GM23338 (cell line): ENCODE data around the gene FYCO1. TPM values are rescaled to one million over a fixed set of nuclear protein-coding genes. Genes with fewer than 3 reads are reported as not detected.

ENCODE experiments used
- ATAC-seq: fragments of 200-7000 bp; cut with Tn5 transposase; 3 replicates; pipeline ENCODE4 v1.9.1; 2020
- DNase-seq: peaks from one replicate; pipeline ENCODE4 v3.0.0-alpha.2; 2015; ENCODE audit warnings: low spot score
- H2AFZ ChIP-seq: fragments of 200-600 bp; sonication (generic); 2 replicates; pipeline ENCODE4 v1.8.0; 2016; ENCODE audit warnings: antibody characterized with exemption, mild to moderate bottlenecking, moderate library complexity
- H3F3A ChIP-seq: fragments of 200-600 bp; sonication (generic); replicated peaks from 2 replicates; pipeline ENCODE4 v1.8.0; 2017; ENCODE audit warnings: antibody characterized with exemption, mixed run types, low read depth
- H3K27ac ChIP-seq: fragments of 200-600 bp; sonication (generic); 2 replicates; pipeline ENCODE4 v1.6.1; 2016; ENCODE audit warnings: low read depth
- H3K27me3 ChIP-seq: fragments of 200-600 bp; sonication (generic); 2 replicates; pipeline ENCODE4 v1.8.0; 2016; ENCODE audit warnings: mild to moderate bottlenecking, mixed run types, moderate library complexity; ENCODE audit not compliant: insufficient read depth
- H3K36me3 ChIP-seq: fragments of 200-600 bp; sonication (generic); 2 replicates; pipeline ENCODE4 v1.8.0; 2016; ENCODE audit warnings: mild to moderate bottlenecking; ENCODE audit not compliant: insufficient read depth
- H3K4me1 ChIP-seq: fragments of 200-600 bp; sonication (generic); 2 replicates; pipeline ENCODE4 v1.8.0; 2016; ENCODE audit warnings: mild to moderate bottlenecking, moderate library complexity; ENCODE audit not compliant: insufficient read depth
- H3K4me2 ChIP-seq: fragments of 200-600 bp; sonication (generic); 2 replicates; pipeline ENCODE4 v1.7.1; 2017; ENCODE audit warnings: mixed run types
- H3K4me3 ChIP-seq: fragments of 200-600 bp; sonication (generic); 2 replicates; pipeline ENCODE4 v1.6.1; 2016; ENCODE audit warnings: mixed run types
- H3K79me2 ChIP-seq: fragments of 200-600 bp; sonication (generic); replicated peaks from 2 replicates; pipeline ENCODE4 v1.8.0; 2017; ENCODE audit warnings: mild to moderate bottlenecking; ENCODE audit not compliant: insufficient read depth
- H3K9me2 ChIP-seq: fragments of 200-600 bp; sonication (generic); 2 replicates; pipeline ENCODE4 v1.8.0; 2017; ENCODE audit not compliant: insufficient read depth
- H4K20me1 ChIP-seq: fragments of 200-600 bp; sonication (generic); replicated peaks from 2 replicates; pipeline ENCODE4 v1.8.0; 2017; ENCODE audit warnings: mild to moderate bottlenecking; ENCODE audit not compliant: insufficient read depth
- H3K27ac Mint-ChIP-seq: 2 replicates; pipeline ENCODE4 v1.8.0; 2020; ENCODE audit warnings: inconsistent platforms, mild to moderate bottlenecking, moderate library complexity, mixed read lengths
- H3K27me3 Mint-ChIP-seq: 3 replicates; pipeline ENCODE4 v1.8.0; 2022; ENCODE audit warnings: low read depth, mild to moderate bottlenecking, moderate library complexity, mixed read lengths, inconsistent platforms; ENCODE audit not compliant: insufficient read depth, poor library complexity
- H3K36me3 Mint-ChIP-seq: 3 replicates; pipeline ENCODE4 v1.8.0; 2021; ENCODE audit warnings: low read depth, mild to moderate bottlenecking, inconsistent platforms, moderate library complexity, mixed read lengths
- H3K4me1 Mint-ChIP-seq: 3 replicates; pipeline ENCODE4 v1.8.0; 2020; ENCODE audit warnings: mild to moderate bottlenecking, inconsistent platforms, mixed read lengths
- H3K4me3 Mint-ChIP-seq: 3 replicates; pipeline ENCODE4 v1.8.0; 2021; ENCODE audit warnings: moderate library complexity, mild to moderate bottlenecking, inconsistent platforms, mixed read lengths
- H3K9me3 Mint-ChIP-seq: 3 replicates; pipeline ENCODE4 v1.8.0; 2020; ENCODE audit warnings: moderate library complexity, mild to moderate bottlenecking, inconsistent platforms, mixed read lengths
- CREB1 ChIP-seq: fragments of 250-450 bp; sonication (Bioruptor Pico); IDR thresholded peaks from 2 replicates; pipeline ENCODE4 v1.5.0; 2020; ENCODE audit warnings: low read depth, mild to moderate bottlenecking, moderate library complexity
- EZH2 ChIP-seq: fragments of 200-600 bp; sonication (generic); IDR thresholded peaks from one replicate; pipeline ENCODE4 v1.8.0; 2017; ENCODE audit warnings: antibody characterized with exemption, mild to moderate bottlenecking, low read depth; ENCODE audit not compliant: unreplicated experiment
- EZH2phosphoT487 ChIP-seq: fragments of 200-600 bp; sonication (generic); IDR thresholded peaks from one replicate; pipeline ENCODE4 v1.8.1; 2018; ENCODE audit warnings: antibody characterized with exemption; ENCODE audit not compliant: unreplicated experiment
- JUNB ChIP-seq: IDR thresholded peaks from one replicate; pipeline ENCODE4 v1.6.1; 2016; ENCODE audit warnings: antibody characterized with exemption; ENCODE audit not compliant: unreplicated experiment
- POLR2AphosphoS5 ChIP-seq: IDR thresholded peaks from 2 replicates; pipeline ENCODE4 v1.6.1; 2016; ENCODE audit warnings: antibody characterized with exemption, low read depth
- STAT1 ChIP-seq: IDR thresholded peaks from one replicate; pipeline ENCODE4 v1.6.1; 2016; ENCODE audit warnings: antibody characterized with exemption; ENCODE audit not compliant: unreplicated experiment
- ZNF114 ChIP-seq: fragments of 250-450 bp; sonication (Bioruptor Pico); IDR thresholded peaks from 2 replicates; pipeline ENCODE4 v1.5.0; 2020; ENCODE audit warnings: mild to moderate bottlenecking, moderate library complexity
- ZNF331 ChIP-seq: fragments of 250-450 bp; sonication (Bioruptor Pico); IDR thresholded peaks from 2 replicates; pipeline ENCODE4 v1.5.0; 2020; ENCODE audit warnings: low read depth, mild to moderate bottlenecking, moderate library complexity
- polyA plus RNA-seq: library from polyadenylated mRNA; unstranded; fragments of >200 nt; fragmentation: Nextera tagmentation; extraction: Ambion mirVana; gene quantifications from 2 replicates; pipeline ENCODE4 v1.2.1, GENCODE V29; 2016
- total RNA-seq: library from RNA; depleted of rRNA; stranded (reverse); fragments of >200 nt; shearing (Covaris generic); gene quantifications from 2 replicates; pipeline ENCODE4 v1.2.3, GENCODE V29; 2014
- TF ChIP-seq, protein P1 (sequence below): IDR thresholded peaks from 2 replicates; pipeline ENCODE4 v1.6.1; 2016; ENCODE audit warnings: antibody characterized with exemption
- TF ChIP-seq, protein P2 (sequence below): IDR thresholded peaks from one replicate; pipeline ENCODE4 v1.6.1; 2018; ENCODE audit warnings: antibody characterized with exemption; ENCODE audit not compliant: unreplicated experiment
- TF ChIP-seq, protein P3 (sequence below), 2 experiments: fragments of 200-600 bp in 1 of 2; sonication (generic) in 1 of 2; conservative IDR thresholded peaks; 2 replicates each; pipeline versions ENCODE4 v1.5.1 to v1.6.1; 2016 to 2017; ENCODE audit warnings: antibody characterized with exemption in 2 of 2, low read depth in 2 of 2, mild to moderate bottlenecking in 2 of 2, moderate library complexity in 1 of 2

FYCO1 gene
- total and polyA plus RNA-seq, 2 experiments from 2014 or later: 4.5 to 17.2 TPM

DNA sequence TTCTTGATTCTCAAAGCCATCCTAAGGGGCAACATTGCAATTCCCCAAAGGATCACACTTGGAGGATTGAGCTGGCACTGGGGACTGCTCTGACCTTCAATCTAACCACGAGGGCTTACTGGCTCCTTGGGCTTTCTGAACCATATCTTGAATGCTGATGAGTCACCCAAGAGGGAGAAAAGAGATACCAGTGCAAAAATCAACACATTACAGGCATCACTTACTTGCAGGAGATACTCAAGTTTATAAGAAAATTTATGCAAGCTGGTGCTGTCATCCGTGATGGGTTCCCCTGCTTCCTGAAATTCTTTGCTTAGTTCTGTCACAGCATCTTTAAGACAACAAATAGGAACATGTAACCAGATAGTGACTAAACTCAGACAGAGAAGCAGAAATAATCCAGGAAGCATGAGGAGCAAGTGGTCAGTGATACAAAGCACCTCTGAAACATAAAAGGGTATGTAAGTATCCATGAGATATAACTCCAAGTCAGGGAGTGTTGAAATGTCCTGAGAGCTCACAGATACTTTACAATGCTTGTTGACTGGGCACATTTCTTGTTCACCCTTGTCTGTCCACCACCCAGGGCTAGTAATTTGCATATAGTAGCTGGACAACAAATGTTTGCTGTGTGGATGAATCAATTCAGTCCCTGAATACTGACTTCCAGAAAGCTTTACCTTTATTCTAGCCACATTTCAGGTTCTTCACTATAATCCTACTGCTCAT is 14.1 kb downstream of the FYCO1 start (continued):
- TF ChIP-seq POLR2AphosphoS5 (no peak), STAT1 (no peak), ZNF114 (CRISPR knock-in tag) (no peak), EZH2 (no peak), ZNF331 (CRISPR knock-in tag) (no peak)
- TF ChIP-seq, protein P1, sequence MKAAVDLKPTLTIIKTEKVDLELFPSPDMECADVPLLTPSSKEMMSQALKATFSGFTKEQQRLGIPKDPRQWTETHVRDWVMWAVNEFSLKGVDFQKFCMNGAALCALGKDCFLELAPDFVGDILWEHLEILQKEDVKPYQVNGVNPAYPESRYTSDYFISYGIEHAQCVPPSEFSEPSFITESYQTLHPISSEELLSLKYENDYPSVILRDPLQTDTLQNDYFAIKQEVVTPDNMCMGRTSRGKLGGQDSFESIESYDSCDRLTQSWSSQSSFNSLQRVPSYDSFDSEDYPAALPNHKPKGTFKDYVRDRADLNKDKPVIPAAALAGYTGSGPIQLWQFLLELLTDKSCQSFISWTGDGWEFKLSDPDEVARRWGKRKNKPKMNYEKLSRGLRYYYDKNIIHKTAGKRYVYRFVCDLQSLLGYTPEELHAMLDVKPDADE: no peak
- TF ChIP-seq, protein P2, sequence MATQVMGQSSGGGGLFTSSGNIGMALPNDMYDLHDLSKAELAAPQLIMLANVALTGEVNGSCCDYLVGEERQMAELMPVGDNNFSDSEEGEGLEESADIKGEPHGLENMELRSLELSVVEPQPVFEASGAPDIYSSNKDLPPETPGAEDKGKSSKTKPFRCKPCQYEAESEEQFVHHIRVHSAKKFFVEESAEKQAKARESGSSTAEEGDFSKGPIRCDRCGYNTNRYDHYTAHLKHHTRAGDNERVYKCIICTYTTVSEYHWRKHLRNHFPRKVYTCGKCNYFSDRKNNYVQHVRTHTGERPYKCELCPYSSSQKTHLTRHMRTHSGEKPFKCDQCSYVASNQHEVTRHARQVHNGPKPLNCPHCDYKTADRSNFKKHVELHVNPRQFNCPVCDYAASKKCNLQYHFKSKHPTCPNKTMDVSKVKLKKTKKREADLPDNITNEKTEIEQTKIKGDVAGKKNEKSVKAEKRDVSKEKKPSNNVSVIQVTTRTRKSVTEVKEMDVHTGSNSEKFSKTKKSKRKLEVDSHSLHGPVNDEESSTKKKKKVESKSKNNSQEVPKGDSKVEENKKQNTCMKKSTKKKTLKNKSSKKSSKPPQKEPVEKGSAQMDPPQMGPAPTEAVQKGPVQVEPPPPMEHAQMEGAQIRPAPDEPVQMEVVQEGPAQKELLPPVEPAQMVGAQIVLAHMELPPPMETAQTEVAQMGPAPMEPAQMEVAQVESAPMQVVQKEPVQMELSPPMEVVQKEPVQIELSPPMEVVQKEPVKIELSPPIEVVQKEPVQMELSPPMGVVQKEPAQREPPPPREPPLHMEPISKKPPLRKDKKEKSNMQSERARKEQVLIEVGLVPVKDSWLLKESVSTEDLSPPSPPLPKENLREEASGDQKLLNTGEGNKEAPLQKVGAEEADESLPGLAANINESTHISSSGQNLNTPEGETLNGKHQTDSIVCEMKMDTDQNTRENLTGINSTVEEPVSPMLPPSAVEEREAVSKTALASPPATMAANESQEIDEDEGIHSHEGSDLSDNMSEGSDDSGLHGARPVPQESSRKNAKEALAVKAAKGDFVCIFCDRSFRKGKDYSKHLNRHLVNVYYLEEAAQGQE: no peak

DNA sequence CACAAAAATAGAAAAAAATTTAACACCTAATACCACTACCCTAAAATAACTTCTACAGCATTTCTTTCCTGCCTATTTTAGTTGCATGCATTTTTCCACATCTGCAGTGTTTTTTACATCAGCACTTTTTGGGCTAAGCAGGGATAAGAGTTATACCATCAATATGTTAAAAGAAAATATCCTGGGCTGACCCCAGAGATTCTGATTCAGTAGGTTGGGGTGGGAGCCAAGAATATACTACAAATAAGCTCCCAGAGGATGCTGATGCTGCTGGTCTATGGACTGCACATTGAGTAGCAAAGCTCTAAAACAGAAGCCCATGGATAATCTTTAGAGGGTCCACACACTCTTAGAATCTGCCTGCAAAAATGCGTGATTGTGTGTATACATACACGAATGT is 14.8 kb downstream of the FYCO1 start:
- Histone ChIP-seq H3F3A (no peaks in the 10 kb centered on the region), H3K9me2 (no peaks in the 10 kb centered on the region), H3K27me3 (no peaks in the 10 kb centered on the region), H3K79me2 (no peaks in the 10 kb centered on the region), H3K4me3 (no peak overlapping the region), H3K4me1 (no peaks in the 10 kb centered on the region), H3K36me3 (peaks cover 57% of the 10 kb centered on the region), H4K20me1 (peaks cover 9% of the 10 kb centered on the region), H3K27ac (no peak overlapping the region), H3K4me2 (no peak overlapping the region), H2AFZ (no peak overlapping the region)
- H3K27me3 Mint-ChIP-seq: peaks cover 4% of the 10 kb centered on the region
- H3K36me3 Mint-ChIP-seq: peaks cover 47% of the 10 kb centered on the region
- no peaks in the 10 kb centered on the region for H3K4me1 Mint-ChIP-seq
- DNase-seq: no peak
- H3K9me3 Mint-ChIP-seq: no peaks in the 10 kb centered on the region; the same call in 2 of the 3 replicates
- H3K27ac Mint-ChIP-seq: no peak overlapping the region
- no peak for ATAC-seq
- H3K4me3 Mint-ChIP-seq: no peak overlapping the region
- TF ChIP-seq EZH2phosphoT487 (no peak), ZNF114 (CRISPR knock-in tag) (no peak), POLR2AphosphoS5 (no peak), JUNB (no peak), CREB1 (no peak)
- TF ChIP-seq, protein P2: no peak
- TF ChIP-seq, protein P3, sequence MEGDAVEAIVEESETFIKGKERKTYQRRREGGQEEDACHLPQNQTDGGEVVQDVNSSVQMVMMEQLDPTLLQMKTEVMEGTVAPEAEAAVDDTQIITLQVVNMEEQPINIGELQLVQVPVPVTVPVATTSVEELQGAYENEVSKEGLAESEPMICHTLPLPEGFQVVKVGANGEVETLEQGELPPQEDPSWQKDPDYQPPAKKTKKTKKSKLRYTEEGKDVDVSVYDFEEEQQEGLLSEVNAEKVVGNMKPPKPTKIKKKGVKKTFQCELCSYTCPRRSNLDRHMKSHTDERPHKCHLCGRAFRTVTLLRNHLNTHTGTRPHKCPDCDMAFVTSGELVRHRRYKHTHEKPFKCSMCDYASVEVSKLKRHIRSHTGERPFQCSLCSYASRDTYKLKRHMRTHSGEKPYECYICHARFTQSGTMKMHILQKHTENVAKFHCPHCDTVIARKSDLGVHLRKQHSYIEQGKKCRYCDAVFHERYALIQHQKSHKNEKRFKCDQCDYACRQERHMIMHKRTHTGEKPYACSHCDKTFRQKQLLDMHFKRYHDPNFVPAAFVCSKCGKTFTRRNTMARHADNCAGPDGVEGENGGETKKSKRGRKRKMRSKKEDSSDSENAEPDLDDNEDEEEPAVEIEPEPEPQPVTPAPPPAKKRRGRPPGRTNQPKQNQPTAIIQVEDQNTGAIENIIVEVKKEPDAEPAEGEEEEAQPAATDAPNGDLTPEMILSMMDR (conservative IDR thresholded peaks at IDR 0.05; ENCODE audit: low read depth in 2 of 2): no peak
